Measurements from ENCODE around the gene CORIN.
"Not testable (repeated sequence)": the region's sequence is repeated elsewhere in the genome, so short reads cannot be mapped to it uniquely, and the experiment has no call there.

CORIN gene

DNA sequence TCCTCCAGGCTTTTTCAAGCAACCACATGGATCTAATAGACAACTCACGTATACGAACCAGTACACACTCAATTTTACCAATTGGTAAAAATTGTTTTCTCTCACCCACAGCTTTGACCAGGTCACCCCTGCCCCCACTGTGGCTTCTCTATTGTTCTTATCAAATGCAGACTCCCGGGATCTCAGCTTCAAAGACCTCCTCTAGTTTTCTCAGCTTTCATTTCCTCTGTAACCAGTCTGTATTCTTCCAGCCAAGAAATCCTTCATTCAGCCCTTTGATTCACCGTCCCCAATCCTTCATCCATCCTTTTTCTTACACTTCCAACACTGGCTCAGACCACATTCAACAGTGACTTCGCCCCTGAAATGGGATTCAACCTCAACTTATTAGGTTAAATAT, 120.7 kb downstream of the CORIN start:
- no peak for FAIRE-seq
- no peak for DNase-seq (ENCODE audit: insufficient read length, low spot score)
- no peak for TF ChIP-seq CTCF (IDR thresholded peaks at IDR 0.05; ENCODE audit: insufficient read depth, missing control alignments)

DNA sequence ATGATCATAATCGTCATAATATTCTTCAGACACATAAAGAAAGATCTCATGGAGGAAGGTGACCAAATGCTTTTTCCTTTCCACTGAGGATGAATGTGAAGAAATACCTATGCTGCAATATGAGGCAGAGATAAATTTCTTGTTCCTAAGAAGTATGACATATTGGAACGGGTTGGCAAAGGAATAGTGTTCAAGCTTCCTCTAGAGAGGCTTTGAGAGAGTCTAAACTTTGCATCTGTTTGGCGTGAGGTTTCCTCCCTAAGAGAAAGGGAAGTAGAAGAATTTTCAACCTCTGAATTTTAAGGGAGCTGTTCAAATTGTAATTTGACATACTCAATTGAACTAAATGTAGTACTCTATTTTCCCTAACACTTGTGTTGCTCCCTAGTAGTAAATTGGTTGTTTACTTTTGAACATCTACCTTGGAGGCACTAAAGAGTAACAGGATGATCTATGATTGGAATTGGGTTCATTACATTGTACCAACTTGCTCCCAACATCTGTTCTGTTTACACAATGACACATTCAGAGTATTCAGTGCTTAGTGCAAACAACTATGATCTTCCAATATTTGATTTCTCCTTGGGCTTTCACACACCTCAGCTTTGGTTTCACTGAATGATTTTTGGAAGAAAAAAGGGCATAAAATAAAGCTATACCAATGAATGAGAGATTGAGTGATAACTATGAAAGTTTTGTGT, 122.0 kb downstream of the CORIN start:
- FAIRE-seq (no peak), DNase-seq (ENCODE audit: insufficient read length, low spot score) (no peak)
- no peak for TF ChIP-seq CTCF (IDR thresholded peaks at IDR 0.05; ENCODE audit: insufficient read depth, missing control alignments)

GRCh38 chr4:47714269-47714668, 123.6 kb downstream of the CORIN start:
- DNase-seq (ENCODE audit: insufficient read length, low spot score): no peak
- no peak for FAIRE-seq
- TF ChIP-seq CTCF (IDR thresholded peaks at IDR 0.05; ENCODE audit: insufficient read depth, missing control alignments): no peak

GRCh38 chr4:47713129-47713834, 124.6 kb downstream of the CORIN start:
- no peak for TF ChIP-seq CTCF (IDR thresholded peaks at IDR 0.05; ENCODE audit: insufficient read depth, missing control alignments)
- no peak for DNase-seq (ENCODE audit: insufficient read length, low spot score)
- FAIRE-seq: no peak

DNA sequence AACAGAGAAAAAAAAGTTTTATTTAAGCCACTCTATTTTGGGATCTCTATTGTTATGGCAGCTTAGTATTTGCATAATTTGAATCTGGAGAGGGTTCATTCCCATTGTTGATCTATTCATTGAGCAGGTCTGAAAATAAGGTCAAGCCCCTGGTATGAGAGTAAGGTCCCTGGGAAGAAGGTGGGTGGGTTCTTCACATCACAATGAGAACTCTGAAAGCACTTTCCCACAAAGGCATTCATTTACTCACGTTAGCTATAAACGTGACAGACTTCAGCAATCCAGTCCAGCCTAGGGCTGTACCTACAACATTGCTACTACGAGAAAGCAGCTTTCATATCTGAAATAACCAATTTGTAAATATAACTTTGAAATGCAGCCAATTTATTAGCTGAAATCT, 126.2 kb downstream of the CORIN start:
- DNase-seq (ENCODE audit: insufficient read length, low spot score) (no peak), FAIRE-seq (no peak)
- TF ChIP-seq CTCF (IDR thresholded peaks at IDR 0.05; ENCODE audit: insufficient read depth, missing control alignments): no peak

DNA sequence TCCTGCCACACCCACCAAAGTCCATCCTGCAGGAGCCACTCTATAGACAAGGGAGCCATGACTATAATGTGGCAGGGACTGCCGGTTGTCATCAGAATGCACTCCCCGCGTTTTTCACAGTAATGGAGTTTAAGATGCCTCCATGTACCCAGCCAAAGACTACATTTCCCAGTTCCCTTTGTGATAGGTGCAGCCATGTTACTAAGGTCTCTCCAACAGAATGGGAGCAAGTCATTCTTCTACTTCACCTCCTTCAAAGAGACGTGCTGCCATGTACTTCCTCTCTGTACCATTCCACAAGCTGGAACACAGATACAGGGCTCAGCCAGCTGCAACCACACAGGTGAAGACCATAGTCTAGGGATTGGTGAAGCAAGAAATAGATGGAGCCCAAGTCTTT, 126.7 kb downstream of the CORIN start:
- no peak for FAIRE-seq
- TF ChIP-seq CTCF (IDR thresholded peaks at IDR 0.05; ENCODE audit: insufficient read depth, missing control alignments): no peak
- no peak for DNase-seq (ENCODE audit: insufficient read length, low spot score)

DNA sequence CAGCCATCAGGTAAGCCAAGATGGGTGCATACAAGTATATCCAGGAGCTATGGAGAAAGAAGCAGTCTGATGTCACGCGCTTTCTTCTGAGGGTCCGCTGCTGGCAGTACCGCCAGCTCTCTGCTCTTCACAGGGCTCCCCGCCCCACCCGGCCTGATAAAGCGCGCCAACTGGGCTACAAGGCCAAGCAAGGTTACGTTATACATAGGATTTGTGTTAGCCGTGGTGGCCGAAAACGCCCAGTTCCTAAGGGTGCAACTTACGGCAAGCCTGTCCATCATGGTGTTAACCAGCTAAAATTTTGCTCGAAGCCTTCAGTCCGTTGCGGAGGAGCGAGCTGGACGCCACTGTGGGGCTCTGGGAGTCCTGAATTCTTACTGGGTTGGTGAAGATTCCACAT, 131.5 kb downstream of the CORIN start:
- FAIRE-seq; DNase-seq (ENCODE audit: insufficient read length, low spot score): not testable (repeated sequence)
